AG10803 (cell line): ENCODE data around the gene C2orf49.
"Not testable (repeated sequence)": the region's sequence is repeated elsewhere in the genome, so short reads cannot be mapped to it uniquely, and the experiment has no call there.

Source experiments
- DNase-seq: peaks from one replicate; pipeline ENCODE4 v3.0.0; 2010; ENCODE audit warnings: low read depth
- H3K4me3 ChIP-seq: 2 replicates; pipeline ENCODE4 v1.5.1; 2011; ENCODE audit warnings: mild to moderate bottlenecking, low read length, control low read depth
- CTCF ChIP-seq: conservative IDR thresholded peaks from 2 replicates; pipeline ENCODE4 v1.5.1; 2011; ENCODE audit warnings: mild to moderate bottlenecking, low read length, control low read depth, inconsistent platforms

C2orf49 gene

GRCh38 chr2:105320651-105321215 lies 16.6 kb upstream of the C2orf49 start:
- H3K4me3 ChIP-seq = no peak overlapping the region
- no peak for TF ChIP-seq CTCF
- no peak for DNase-seq

- H3K4me3 ChIP-seq = no peak overlapping the region
- DNase-seq = peak; percentile 34
- no peak for TF ChIP-seq CTCF
Measured at GRCh38 chr2:105321875-105322646, 15.3 kb upstream of the C2orf49 start.

GRCh38 chr2:105323111-105323510 lies 14.2 kb upstream of the C2orf49 start:
- no peak for TF ChIP-seq CTCF
- DNase-seq = no peak
- H3K4me3 ChIP-seq = no peak overlapping the region

GRCh38 chr2:105324101-105324500 lies 13.2 kb upstream of the C2orf49 start:
- TF ChIP-seq CTCF = no peak

GRCh38 chr2:105324732-105325131 lies 12.6 kb upstream of the C2orf49 start:
- no peak for TF ChIP-seq CTCF
- no peak overlapping the region for H3K4me3 ChIP-seq
- DNase-seq = peak; percentile 86

More at GRCh38 chr2:105324101-105324500, 13.2 kb upstream of the C2orf49 start:
- DNase-seq = no peak
- no peak overlapping the region for H3K4me3 ChIP-seq

- TF ChIP-seq CTCF = no peak
- peak; percentile 85 for DNase-seq
- no peak overlapping the region for H3K4me3 ChIP-seq
Measured at GRCh38 chr2:105325389-105325963, 11.9 kb upstream of the C2orf49 start.

- H3K4me3 ChIP-seq, DNase-seq: not testable (repeated sequence)
Measured at GRCh38 chr2:105327271-105327670, 10.1 kb upstream of the C2orf49 start.
